ACC112 (cell line): ENCODE data around the gene RPL37A.
A peak's percentile ranks its signal among the peaks of the same experiment; 100 is the strongest.

ENCODE experiments used
- H2AFZ ChIP-seq: fragments of 200-600 bp; sonication (generic); one replicate; pipeline ENCODE4 v1.6.0; 2017; ENCODE audit warnings: antibody characterized with exemption, low read length; ENCODE audit not compliant: unreplicated experiment
- H3K27ac ChIP-seq: fragments of 200-600 bp; sonication (generic); 2 replicates; pipeline ENCODE4 v1.5.1; 2014; ENCODE audit warnings: low read depth, mild to moderate bottlenecking, antibody characterized with exemption, low read length, moderate library complexity
- H3K27me3 ChIP-seq: fragments of 200-600 bp; sonication (generic); 2 replicates; pipeline ENCODE4 v1.6.1; 2014; ENCODE audit warnings: mild to moderate bottlenecking, antibody characterized with exemption, low read length, moderate library complexity, mixed read lengths; ENCODE audit not compliant: insufficient read depth
- H3K36me3 ChIP-seq: fragments of 200-600 bp; sonication (generic); 2 replicates; pipeline ENCODE4 v1.6.1; 2016; ENCODE audit warnings: mild to moderate bottlenecking, antibody characterized with exemption, low read length, moderate library complexity, mixed read lengths; ENCODE audit not compliant: insufficient read depth
- H3K4me1 ChIP-seq: fragments of 200-600 bp; sonication (generic); one replicate; pipeline ENCODE4 v1.6.1; 2016; ENCODE audit warnings: low read length, mixed read lengths; ENCODE audit not compliant: insufficient read depth, unreplicated experiment, control insufficient read depth
- H3K4me3 ChIP-seq: fragments of 200-600 bp; sonication (generic); 2 replicates; pipeline ENCODE4 v1.5.1; 2014; ENCODE audit warnings: mild to moderate bottlenecking, low read depth, low read length
- H3K79me2 ChIP-seq: fragments of 200-600 bp; sonication (generic); one replicate; pipeline ENCODE4 v1.6.0; 2016; ENCODE audit warnings: low read length; ENCODE audit not compliant: control insufficient read depth, unreplicated experiment, insufficient read depth

The RPL37A gene

GRCh38 chr2:216474925-216475670, 23.5 kb upstream of the RPL37A start:
- H3K27ac ChIP-seq = no peak overlapping the region
- no peak overlapping the region for H2AFZ ChIP-seq
- no peaks in the 10 kb centered on the region; the same call in 1 of the 2 replicates for H3K36me3 ChIP-seq
- H3K79me2 ChIP-seq = no peaks in the 10 kb centered on the region
- H3K4me1 ChIP-seq = peaks cover 16% of the 10 kb centered on the region
- H3K4me3 ChIP-seq = no peak overlapping the region
- H3K27me3 ChIP-seq = no peaks in the 10 kb centered on the region

GRCh38 chr2:216475767-216476166, 22.9 kb upstream of the RPL37A start:
- Histone ChIP-seq H3K4me1 (peaks cover 16% of the 10 kb centered on the region), H2AFZ (no peak overlapping the region), H3K36me3 (no peaks in the 10 kb centered on the region; the same call in 1 of the 2 replicates), H3K27me3 (no peaks in the 10 kb centered on the region), H3K4me3 (no peak overlapping the region), H3K79me2 (no peaks in the 10 kb centered on the region), H3K27ac (no peak overlapping the region)

- Histone ChIP-seq H3K4me1 (peaks cover 16% of the 10 kb centered on the region), H3K27me3 (no peaks in the 10 kb centered on the region), H3K27ac (0 out of 2 replicates have a peak overlapping the region, but pooled peaks have one; percentile 10), H3K36me3 (peaks cover 6% of the 10 kb centered on the region), H3K4me3 (no peak overlapping the region), H2AFZ (no peak overlapping the region), H3K79me2 (no peaks in the 10 kb centered on the region)
These were observed 21.2 kb upstream of the RPL37A start for GRCh38 chr2:216477283-216478035.

GRCh38 chr2:216478151-216478550, 20.5 kb upstream of the RPL37A start:
- peaks cover 16% of the 10 kb centered on the region for H3K4me1 ChIP-seq
- 0 out of 2 replicates have a peak overlapping the region, but pooled peaks have one; percentile 10 for H3K27ac ChIP-seq

GRCh38 chr2:216478791-216479190, 19.9 kb upstream of the RPL37A start:
- H3K4me1 ChIP-seq = peaks cover 16% of the 10 kb centered on the region
- H2AFZ ChIP-seq = no peak overlapping the region
- no peaks in the 10 kb centered on the region for H3K79me2 ChIP-seq
- H3K27ac ChIP-seq = no peak overlapping the region
- peaks cover 17% of the 10 kb centered on the region for H3K36me3 ChIP-seq
- no peak overlapping the region for H3K4me3 ChIP-seq
- no peaks in the 10 kb centered on the region for H3K27me3 ChIP-seq

More at GRCh38 chr2:216478151-216478550, 20.5 kb upstream of the RPL37A start:
- Histone ChIP-seq H3K79me2 (no peaks in the 10 kb centered on the region), H3K36me3 (peaks cover 12% of the 10 kb centered on the region), H3K4me3 (no peak overlapping the region), H3K27me3 (no peaks in the 10 kb centered on the region), H2AFZ (no peak overlapping the region)

GRCh38 chr2:216480221-216480620, 18.4 kb upstream of the RPL37A start:
- no peaks in the 10 kb centered on the region for H3K27me3 ChIP-seq
- H3K36me3 ChIP-seq = peaks cover 17% of the 10 kb centered on the region; the same call in 1 of the 2 replicates
- H3K4me3 ChIP-seq = no peak overlapping the region
- no peaks in the 10 kb centered on the region for H3K79me2 ChIP-seq
- H2AFZ ChIP-seq = no peak overlapping the region
- H3K27ac ChIP-seq = no peak overlapping the region
- H3K4me1 ChIP-seq = peaks cover 16% of the 10 kb centered on the region

GRCh38 chr2:216482640-216483039, 16.0 kb upstream of the RPL37A start:
- peaks cover 17% of the 10 kb centered on the region; the same call in 1 of the 2 replicates for H3K36me3 ChIP-seq
- H3K4me3 ChIP-seq = no peak overlapping the region
- H3K27ac ChIP-seq = no peak overlapping the region
- H3K79me2 ChIP-seq = no peaks in the 10 kb centered on the region
- H3K27me3 ChIP-seq = no peaks in the 10 kb centered on the region
- H2AFZ ChIP-seq = no peak overlapping the region
- H3K4me1 ChIP-seq = peaks cover 12% of the 10 kb centered on the region

- Histone ChIP-seq H3K27ac (no peak overlapping the region), H3K36me3 (peaks cover 17% of the 10 kb centered on the region; the same call in 1 of the 2 replicates), H2AFZ (no peak overlapping the region), H3K79me2 (no peaks in the 10 kb centered on the region), H3K4me3 (no peak overlapping the region), H3K4me1 (peaks cover 9% of the 10 kb centered on the region), H3K27me3 (no peaks in the 10 kb centered on the region)
These were observed 13.4 kb upstream of the RPL37A start for GRCh38 chr2:216485237-216485636.

GRCh38 chr2:216485745-216486144, 12.9 kb upstream of the RPL37A start:
- no peak overlapping the region for H2AFZ ChIP-seq
- peaks cover 12% of the 10 kb centered on the region for H3K4me1 ChIP-seq
- no peak overlapping the region for H3K27ac ChIP-seq
- H3K79me2 ChIP-seq = no peaks in the 10 kb centered on the region
- no peak overlapping the region for H3K4me3 ChIP-seq
- peaks cover 17% of the 10 kb centered on the region; the same call in 1 of the 2 replicates for H3K36me3 ChIP-seq
- no peaks in the 10 kb centered on the region for H3K27me3 ChIP-seq

- Histone ChIP-seq H3K27ac (no peak overlapping the region), H3K79me2 (no peaks in the 10 kb centered on the region), H3K36me3 (peaks cover 17% of the 10 kb centered on the region; the same call in 1 of the 2 replicates), H2AFZ (no peak overlapping the region), H3K4me1 (peaks cover 15% of the 10 kb centered on the region), H3K27me3 (no peaks in the 10 kb centered on the region), H3K4me3 (no peak overlapping the region)
These were observed 12.4 kb upstream of the RPL37A start for GRCh38 chr2:216486271-216486670.
